ENCODE measurements around the gene KRT77. TPM values are rescaled to one million over a fixed set of nuclear protein-coding genes. Genes with fewer than 3 reads are reported as not detected.
"Not testable (repeated sequence)": the region's sequence is repeated elsewhere in the genome, so short reads cannot be mapped to it uniquely, and the experiment has no call there.

Gene KRT77
- total RNA-seq, 6 donors from 2014 or later = not detected

DNA sequence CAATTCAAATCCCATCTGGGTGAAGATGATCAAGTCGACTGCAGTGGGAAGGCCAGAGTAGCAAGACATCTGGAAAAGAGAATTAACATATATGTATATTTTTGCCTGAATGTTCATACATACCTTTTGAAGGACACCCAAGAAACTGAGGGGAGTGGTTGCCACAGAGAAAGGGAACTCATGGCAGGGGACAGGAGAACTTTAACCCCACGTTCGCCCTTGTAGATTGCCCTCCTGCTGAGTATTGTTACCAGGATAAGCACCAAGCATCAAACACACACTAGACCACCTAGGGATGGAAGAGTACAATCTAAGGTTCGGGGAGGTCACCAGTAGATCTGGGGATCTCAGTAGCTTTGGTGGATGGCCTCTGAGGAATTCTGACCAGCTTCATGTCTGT is 32.8 kb downstream of the KRT77 start:
- Histone ChIP-seq H3K27ac (no peak overlapping the region), H3K36me3 (no peaks in the 10 kb centered on the region), H3K4me3 (no peak overlapping the region), H3K9me3 (no peaks in the 10 kb centered on the region), H3K4me1 (no peaks in the 10 kb centered on the region), H3K27me3 (no peaks in the 10 kb centered on the region)
- ATAC-seq (ENCODE audit: low FRiP score in 2 of 2) (no peak), DNase-seq (no peak)
- WGBS, 2 donors = 87% methylated on average over 4 of the region's 4 CpGs
- TF ChIP-seq EP300 (IDR thresholded peaks at IDR 0.05) (no peak), POLR2A (IDR thresholded peaks at IDR 0.05) (no peak), CTCF (IDR thresholded peaks at IDR 0.05) (no peak), POLR2AphosphoS5 (IDR thresholded peaks at IDR 0.05) (no peak)

- not testable (repeated sequence) for H3K36me3 ChIP-seq; H3K9me3 ChIP-seq; H3K27me3 ChIP-seq; H3K4me1 ChIP-seq; H3K27ac ChIP-seq; H3K4me3 ChIP-seq; ATAC-seq (ENCODE audit: low FRiP score in 2 of 2); DNase-seq
- 86 to 91% methylated on average over 3 of the region's 3 CpGs for WGBS, 2 donors
Observed at GRCh38 chr12:52669941-52670340, 33.4 kb downstream of the KRT77 start.

DNA sequence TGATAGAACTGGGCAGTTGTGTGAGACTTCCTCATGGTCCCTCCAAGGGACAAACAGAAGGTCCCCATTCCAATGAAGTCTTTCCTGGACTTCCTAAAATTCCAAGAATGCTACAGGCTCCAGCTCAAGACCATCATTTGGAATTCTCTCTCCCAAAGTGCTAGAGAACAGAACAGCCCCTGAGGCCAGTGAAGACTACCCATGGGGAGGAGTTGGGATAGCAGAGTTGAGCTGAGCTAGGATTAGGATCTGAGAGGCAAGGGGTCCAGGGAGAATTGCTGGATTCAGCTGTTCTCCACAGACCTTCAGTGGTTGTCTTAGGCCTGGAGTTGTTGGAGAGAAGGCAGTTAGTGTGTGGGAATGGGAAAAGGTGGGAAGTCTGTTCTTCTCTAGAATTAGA is 33.9 kb downstream of the KRT77 start:
- ATAC-seq (ENCODE audit: low FRiP score in 2 of 2) = no peak
- TF ChIP-seq POLR2AphosphoS5 (IDR thresholded peaks at IDR 0.05) = no peak
- TF ChIP-seq EP300 (IDR thresholded peaks at IDR 0.05) = no peak
- TF ChIP-seq POLR2A (IDR thresholded peaks at IDR 0.05) = no peak
- TF ChIP-seq CTCF (IDR thresholded peaks at IDR 0.05) = no peak
- H3K36me3 ChIP-seq = no peaks in the 10 kb centered on the region

DNA sequence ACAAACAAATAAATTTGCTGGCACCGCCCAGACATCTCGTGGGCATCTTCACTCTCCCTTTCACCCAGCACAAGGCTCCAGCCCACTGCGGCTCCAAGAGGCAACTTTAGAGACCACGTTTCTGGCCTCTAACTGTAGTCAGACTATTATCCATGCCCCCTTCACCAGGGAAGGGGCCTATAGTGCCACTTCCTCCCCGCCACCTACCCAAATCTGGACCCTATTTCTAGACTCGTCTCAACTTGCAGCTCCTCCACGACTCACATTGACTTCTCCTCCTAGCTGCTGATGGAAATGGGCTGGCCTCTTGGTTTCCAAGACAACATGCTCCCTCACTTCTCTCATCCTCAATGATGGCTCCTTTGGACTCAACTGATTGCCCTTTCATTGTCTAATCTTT is 35.4 kb downstream of the KRT77 start:
- no peak for DNase-seq
- 78 to 79% methylated on average over 7 of the region's 7 CpGs for WGBS, 2 donors
- H3K9me3 ChIP-seq = no peaks in the 10 kb centered on the region
- no peaks in the 10 kb centered on the region for H3K27me3 ChIP-seq
- TF ChIP-seq POLR2A (IDR thresholded peaks at IDR 0.05) (no peak), POLR2AphosphoS5 (IDR thresholded peaks at IDR 0.05) (no peak)
- H3K4me1 ChIP-seq = no peaks in the 10 kb centered on the region
- no peaks in the 10 kb centered on the region for H3K36me3 ChIP-seq
- H3K27ac ChIP-seq = no peak overlapping the region
- no peak for ATAC-seq (ENCODE audit: low FRiP score in 2 of 2)
- H3K4me3 ChIP-seq = no peak overlapping the region

More for the DNA sequence above, 33.9 kb downstream of the KRT77 start:
- Histone ChIP-seq H3K27ac (no peak overlapping the region), H3K27me3 (no peaks in the 10 kb centered on the region), H3K4me1 (no peaks in the 10 kb centered on the region), H3K4me3 (no peak overlapping the region), H3K9me3 (no peaks in the 10 kb centered on the region)
- DNase-seq = no peak

DNA sequence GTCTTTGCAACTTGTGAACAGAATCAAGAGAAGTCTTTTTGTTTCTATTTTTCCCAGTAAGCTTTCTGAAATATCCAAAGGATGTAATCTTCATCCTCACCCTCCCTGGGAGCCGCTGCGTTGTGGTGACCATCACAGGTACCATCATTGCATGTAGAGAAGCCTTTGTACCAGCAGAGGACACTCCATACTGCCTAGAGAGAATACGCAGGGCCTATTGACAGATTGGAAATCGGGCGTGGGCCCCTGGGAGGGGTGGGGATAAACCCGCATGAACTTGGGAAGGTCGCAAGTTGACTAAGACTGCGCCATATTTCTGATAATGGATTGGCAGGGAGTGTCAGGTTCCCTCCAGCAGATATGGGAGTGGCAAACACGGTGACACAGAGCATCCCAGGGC is 35.8 kb downstream of the KRT77 start:
- Histone ChIP-seq H3K4me3 (no peak overlapping the region), H3K4me1 (no peaks in the 10 kb centered on the region), H3K27ac (no peak overlapping the region), H3K27me3 (no peaks in the 10 kb centered on the region), H3K9me3 (no peaks in the 10 kb centered on the region), H3K36me3 (no peaks in the 10 kb centered on the region)
- TF ChIP-seq CTCF (IDR thresholded peaks at IDR 0.05) (no peak), EP300 (IDR thresholded peaks at IDR 0.05) (no peak), POLR2AphosphoS5 (IDR thresholded peaks at IDR 0.05) (no peak), POLR2A (IDR thresholded peaks at IDR 0.05) (no peak)
- no peak for ATAC-seq (ENCODE audit: low FRiP score in 2 of 2)
- DNase-seq = no peak
- WGBS, 2 donors = 67 to 69% methylated on average over 9 of the region's 9 CpGs

- DNase-seq (no peak), ATAC-seq (ENCODE audit: low FRiP score in 2 of 2) (no peak)
- no peaks in the 10 kb centered on the region for H3K27me3 ChIP-seq
- H3K27ac ChIP-seq = no peak overlapping the region
- H3K4me1 ChIP-seq = no peaks in the 10 kb centered on the region
- no peak overlapping the region for H3K4me3 ChIP-seq
- H3K36me3 ChIP-seq = no peaks in the 10 kb centered on the region
- H3K9me3 ChIP-seq = no peaks in the 10 kb centered on the region
- WGBS, 2 donors = 67 to 78% methylated on average over 3 of the region's 3 CpGs
- TF ChIP-seq EP300 (IDR thresholded peaks at IDR 0.05) = no peak
- no peak for TF ChIP-seq CTCF (IDR thresholded peaks at IDR 0.05)
- no peak for TF ChIP-seq POLR2A (IDR thresholded peaks at IDR 0.05)
- TF ChIP-seq POLR2AphosphoS5 (IDR thresholded peaks at IDR 0.05) = no peak
Observed at GRCh38 chr12:52666471-52666870, 36.9 kb downstream of the KRT77 start.
